ENCODE measurements around the gene LPO. TPM values are rescaled to one million over a fixed set of nuclear protein-coding genes. Genes with fewer than 3 reads are reported as not detected.

LPO gene
- total RNA-seq (2022; extraction: Qiagen RNA extraction): not detected in 5 replicates

GRCh38 chr17:58238147-58238634, at the start of gene LPO:
Gene LPO, plus strand, starts transcription at chr17:58238584. Its CDS starts 4,396 bp downstream, at chr17:58242980.

GRCh38 chr17:58192612-58193011, 45.8 kb upstream of the LPO start, which contains the start of gene EPX:
Gene EPX, plus strand, starts transcription at chr17:58192726. Its CDS starts 121 bp downstream, at chr17:58192847.

GRCh38 chr17:58219007-58219788, 19.2 kb upstream of the LPO start, which contains the start of gene MKS1:
Gene MKS1, minus strand, starts transcription at chr17:58219255. Its CDS starts 25 bp downstream, at chr17:58219230.

GRCh38 chr17:58280480-58281217, 42.3 kb downstream of the LPO start, which contains the start of gene MPO:
Gene MPO, minus strand, starts transcription at chr17:58280935. Its CDS starts 177 bp downstream, at chr17:58280758.

Other genes starting within 250 kb of the LPO start
- 234 to 305 TPM (median 263 TPM) in 5 replicates for gene SRSF1, start 231.3 kb upstream of the LPO start, total RNA-seq (2022; extraction: Qiagen RNA extraction)
- 19.2 to 24.9 TPM (median 23.4 TPM) in 5 replicates for gene DYNLL2, start 155.2 kb upstream of the LPO start, total RNA-seq (2022; extraction: Qiagen RNA extraction)
- 0.02 TPM in 1 of 5 replicates, not detected in the others for gene OR4D1, start 90.2 kb upstream of the LPO start, total RNA-seq (2022; extraction: Qiagen RNA extraction)
- not detected in 5 replicates for gene OR4D2, start 71.6 kb upstream of the LPO start, total RNA-seq (2022; extraction: Qiagen RNA extraction)
- gene EPX, start 45.9 kb upstream of the LPO start, total RNA-seq (2022; extraction: Qiagen RNA extraction): 0.03 TPM in 1 of 5 replicates, not detected in the others
- gene MKS1, start 19.3 kb upstream of the LPO start, total RNA-seq (2022; extraction: Qiagen RNA extraction): 10.5 to 12.8 TPM (median 11.7 TPM) in 5 replicates
- not detected in 5 replicates for gene MPO, start 42.4 kb downstream of the LPO start, total RNA-seq (2022; extraction: Qiagen RNA extraction)
- gene TSPOAP1, start 90.2 kb downstream of the LPO start, total RNA-seq (2022; extraction: Qiagen RNA extraction): not detected in 5 replicates
- gene SUPT4H1, start 113.6 kb downstream of the LPO start, total RNA-seq (2022; extraction: Qiagen RNA extraction): 107 to 181 TPM (median 150 TPM) in 5 replicates
- 0.17 to 0.44 TPM (median 0.24 TPM) in 5 replicates for gene RNF43, start 178.9 kb downstream of the LPO start, total RNA-seq (2022; extraction: Qiagen RNA extraction)
- gene HSF5, start 249.8 kb downstream of the LPO start, total RNA-seq (2022; extraction: Qiagen RNA extraction): not detected in 5 replicates